ENCODE results near the gene BICDL1.

BICDL1 gene

GRCh38 chr12:120101182-120101581 lies 112.1 kb downstream of the BICDL1 start:
- no peak for DNase-seq (ENCODE audit: low read depth in 2 of 2)

GRCh38 chr12:120101617-120102016 lies 112.6 kb downstream of the BICDL1 start:
- no peak for DNase-seq (ENCODE audit: low read depth in 2 of 2)

DNA sequence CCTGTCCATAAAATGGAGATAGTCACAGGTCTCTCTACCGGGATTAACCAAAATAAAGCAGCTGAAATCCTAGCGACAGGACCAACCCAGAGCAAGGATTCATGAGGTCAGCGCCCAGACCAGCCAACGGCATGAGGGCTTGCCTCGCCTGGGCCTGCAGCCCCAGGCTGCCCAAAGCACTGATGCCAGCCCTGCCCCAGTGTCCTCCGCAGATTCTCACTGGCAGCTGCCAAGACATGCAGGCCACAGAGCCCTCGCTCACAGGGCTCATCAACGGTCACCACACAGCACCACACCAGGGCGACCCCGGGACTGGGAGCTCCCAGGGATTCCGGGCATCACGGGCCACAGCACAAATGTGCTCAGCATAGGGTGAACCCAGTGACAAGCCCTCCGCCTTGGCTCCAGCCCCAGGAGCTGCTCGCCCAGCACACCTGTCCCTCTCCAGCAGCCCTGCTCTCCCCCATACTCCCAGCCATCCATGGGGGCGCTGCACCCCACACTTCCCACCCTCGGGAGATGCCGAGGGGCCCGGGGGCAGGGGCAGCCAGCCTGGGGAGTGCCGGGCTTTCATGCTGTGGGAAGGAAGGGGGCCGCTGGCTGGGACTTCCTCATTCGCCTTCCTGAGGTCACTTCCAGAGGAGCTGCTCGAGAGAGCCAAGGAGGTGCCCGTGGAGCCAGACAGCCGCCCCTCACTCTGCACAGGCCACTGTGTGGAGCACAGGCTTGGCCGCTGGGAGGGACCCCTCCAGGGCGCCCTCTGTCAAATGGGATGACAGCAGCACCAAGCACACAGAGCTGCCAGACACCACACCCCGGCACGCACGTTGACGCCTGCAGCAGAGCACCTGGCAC lies 113.4 kb downstream of the BICDL1 start:
- DNase-seq (ENCODE audit: low read depth in 2 of 2), result no peak

- no peak for DNase-seq (ENCODE audit: low read depth in 2 of 2)
Observed at GRCh38 chr12:120103044-120103338, 114.0 kb downstream of the BICDL1 start.

GRCh38 chr12:120103371-120103770 lies 114.3 kb downstream of the BICDL1 start:
- DNase-seq (ENCODE audit: low read depth in 2 of 2), result no peak

- no peak for DNase-seq (ENCODE audit: low read depth in 2 of 2)
Observed at GRCh38 chr12:120106151-120106550, 117.1 kb downstream of the BICDL1 start.

DNA sequence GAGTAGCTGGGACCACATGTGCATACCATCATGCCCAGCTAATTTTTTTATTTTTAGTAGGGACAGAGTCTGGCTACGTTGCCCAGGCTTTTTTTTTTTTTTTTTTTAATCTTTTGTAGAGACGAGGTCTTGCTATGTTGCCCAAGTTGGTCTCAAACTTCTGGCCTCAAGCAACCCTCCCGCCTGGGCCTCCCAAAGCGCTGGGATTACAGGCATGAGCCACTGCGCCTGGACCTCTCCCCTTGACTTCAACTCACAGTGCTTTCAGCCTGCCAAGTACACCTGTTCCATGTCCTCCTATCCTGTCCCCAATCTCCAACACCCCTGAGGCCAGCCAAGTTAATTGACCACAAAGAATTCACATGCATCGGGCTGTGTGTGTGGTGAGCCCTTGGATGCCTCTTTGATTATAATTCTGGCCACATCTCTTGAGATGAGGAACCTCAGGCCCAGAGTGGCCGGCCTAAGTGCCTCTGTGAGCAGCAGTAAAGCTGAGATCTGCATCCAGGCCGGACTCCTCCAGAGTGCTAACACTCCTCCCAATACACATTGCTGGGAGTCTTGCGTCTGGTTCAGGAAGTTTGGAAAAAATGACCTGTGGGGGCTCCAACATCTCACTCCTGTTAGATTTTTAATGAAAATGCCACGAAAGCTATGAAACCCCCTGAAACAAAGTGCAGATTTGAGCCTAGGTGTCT lies 120.7 kb downstream of the BICDL1 start:
- DNase-seq (ENCODE audit: low read depth in 2 of 2), result no peak

- DNase-seq (ENCODE audit: low read depth in 2 of 2), result no peak
Observed at GRCh38 chr12:120110550-120111501, 121.8 kb downstream of the BICDL1 start.

DNA sequence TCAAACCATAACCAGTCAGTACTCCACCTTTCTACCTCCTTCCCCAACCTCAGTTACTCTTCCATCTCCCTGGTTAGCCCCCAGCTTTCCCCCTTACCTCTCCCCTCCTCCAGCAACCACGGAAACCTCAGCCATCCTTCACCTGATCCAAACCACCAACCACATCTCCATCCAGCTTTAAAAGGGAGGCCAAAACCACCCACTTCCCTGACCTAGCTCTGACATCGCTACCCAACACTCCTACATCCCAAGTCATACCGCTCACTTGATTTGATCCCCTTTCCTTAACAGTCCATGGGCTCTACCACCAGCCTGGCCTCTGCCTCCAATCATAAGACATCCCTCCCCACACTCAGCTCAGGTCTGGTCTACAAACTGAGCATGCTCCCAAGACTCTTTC lies 126.0 kb downstream of the BICDL1 start:
- no peak for DNase-seq (ENCODE audit: low read depth in 2 of 2)

GRCh38 chr12:120115692-120116440 lies 126.8 kb downstream of the BICDL1 start:
- no peak for DNase-seq (ENCODE audit: low read depth in 2 of 2)

DNA sequence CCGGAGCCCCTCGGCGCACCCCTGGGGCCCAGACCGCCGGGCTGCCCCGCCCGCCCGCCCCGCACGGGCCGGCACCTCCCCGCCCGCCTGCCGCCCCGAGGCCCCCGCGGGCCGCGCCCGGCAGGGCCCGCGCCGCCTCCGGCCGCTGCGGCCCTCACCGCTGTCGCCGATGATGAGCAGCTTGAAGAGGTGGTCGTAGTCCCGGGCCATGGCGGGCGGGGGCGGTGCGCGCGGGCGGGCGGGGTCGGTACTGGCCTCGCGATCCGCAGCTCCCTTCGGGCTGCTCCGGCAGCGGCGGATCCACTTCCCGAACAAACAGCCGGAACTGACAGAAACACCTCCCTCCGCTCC lies 127.4 kb downstream of the BICDL1 start, which contains the start of gene RAB35:
Gene RAB35, minus strand, starts transcription at position 313 of the 351 bp plus-strand sequence. Its CDS starts 103 bp downstream, at position 210.
- DNase-seq (ENCODE audit: low read depth in 2 of 2), result no peak

GRCh38 chr12:120116792-120117651 lies 128.0 kb downstream of the BICDL1 start:
- DNase-seq (ENCODE audit: low read depth in 2 of 2), result peak; percentile 93 to 94

GRCh38 chr12:120117961-120118320 lies 128.9 kb downstream of the BICDL1 start:
- DNase-seq (ENCODE audit: low read depth in 2 of 2), result no peak

DNA sequence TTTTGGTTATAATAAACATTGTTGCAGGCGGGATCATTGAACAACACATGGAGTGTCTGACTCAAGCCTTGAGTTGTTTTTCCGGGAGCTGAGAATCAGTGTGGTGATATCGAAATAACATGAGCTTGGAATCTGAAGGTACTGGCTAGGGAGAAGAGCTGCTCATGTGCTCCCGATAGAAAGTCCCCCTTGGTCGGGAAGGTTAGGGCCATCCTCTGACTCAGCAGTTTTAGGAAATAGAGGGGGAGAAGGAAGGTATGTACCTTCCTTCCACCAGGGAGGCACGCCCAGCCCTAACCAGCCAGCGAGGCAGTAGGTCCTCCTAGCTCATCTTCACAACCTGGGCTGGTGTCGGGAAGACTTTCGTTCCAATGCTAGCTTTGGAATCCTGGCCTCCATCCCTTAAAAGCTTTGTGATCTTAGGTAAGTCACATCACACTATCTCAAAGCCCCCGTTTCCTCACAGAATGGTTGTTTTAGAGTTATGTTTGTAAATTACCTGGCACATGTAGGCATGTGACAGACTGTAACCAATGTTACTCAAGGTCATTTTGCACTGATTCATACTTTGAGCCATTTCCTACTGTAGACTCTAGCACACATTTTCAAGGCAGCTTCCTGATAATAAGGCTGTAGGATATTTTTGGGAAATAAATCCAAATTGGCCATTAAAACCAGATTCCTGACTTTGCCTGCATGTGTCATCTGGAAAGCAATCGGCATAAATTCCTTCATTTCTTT lies 129.5 kb downstream of the BICDL1 start:
- no peak for DNase-seq (ENCODE audit: low read depth in 2 of 2)

DNA sequence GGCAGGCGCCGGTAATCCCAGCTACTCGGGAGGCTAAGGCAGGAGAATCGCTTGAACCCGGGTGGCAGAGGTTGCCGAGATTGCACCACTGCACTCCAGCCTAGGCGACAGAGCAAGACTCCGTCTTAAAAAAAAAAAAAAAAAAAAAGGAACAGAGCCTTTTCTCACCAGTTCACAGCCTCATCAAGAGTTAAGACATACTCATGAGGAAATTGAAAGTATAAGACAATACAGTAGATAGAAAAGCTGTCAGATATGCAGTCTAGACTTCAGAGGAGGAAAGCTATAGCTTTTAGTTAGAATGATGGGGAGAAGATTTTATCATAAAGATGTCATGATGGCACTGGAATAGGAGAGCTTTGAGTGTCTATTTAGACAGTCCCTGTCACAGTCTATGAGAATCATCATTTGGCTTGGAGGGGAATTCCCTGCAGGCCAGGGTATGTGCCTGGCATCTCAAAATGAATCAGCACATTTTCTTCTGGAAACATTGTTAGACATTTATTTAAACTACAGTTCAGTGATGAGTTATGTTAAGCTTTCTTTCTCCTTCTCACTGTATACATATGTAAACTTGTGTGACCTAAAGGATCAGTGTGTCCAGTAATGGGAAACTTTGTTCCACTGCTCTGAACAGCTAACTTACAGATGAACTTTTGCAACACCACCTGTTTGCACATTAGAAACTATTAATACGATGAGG lies 130.4 kb downstream of the BICDL1 start:
- DNase-seq (ENCODE audit: low read depth in 2 of 2), result no peak

- no peak for DNase-seq (ENCODE audit: low read depth in 2 of 2)
Observed at GRCh38 chr12:120121343-120121742, 132.3 kb downstream of the BICDL1 start.

DNA sequence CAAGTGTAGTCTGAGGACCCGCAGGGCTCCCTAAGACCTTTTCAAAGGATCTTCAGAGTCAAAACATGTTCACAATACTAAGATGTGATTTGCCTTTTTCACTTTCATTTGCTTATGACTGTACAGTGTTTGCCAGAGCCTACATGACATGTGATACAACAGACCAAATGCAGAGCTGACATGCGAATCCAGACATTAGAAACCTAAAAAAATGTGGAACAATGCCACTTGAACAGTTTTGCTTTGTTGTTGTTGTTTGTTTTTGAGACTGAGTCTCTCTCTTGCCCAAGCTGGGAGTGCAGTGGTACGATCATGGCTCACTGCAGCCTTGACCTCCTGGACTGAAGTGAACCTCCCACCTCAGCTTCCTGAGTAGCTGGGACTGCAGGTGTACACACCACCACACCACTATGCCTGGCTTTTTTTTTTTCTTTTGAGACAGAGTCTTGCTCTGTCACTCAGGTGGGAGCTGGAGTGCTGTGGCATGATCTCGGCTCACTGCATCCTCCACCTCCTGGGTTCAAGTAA lies 132.8 kb downstream of the BICDL1 start:
- DNase-seq (ENCODE audit: low read depth in 2 of 2), result no peak

DNA sequence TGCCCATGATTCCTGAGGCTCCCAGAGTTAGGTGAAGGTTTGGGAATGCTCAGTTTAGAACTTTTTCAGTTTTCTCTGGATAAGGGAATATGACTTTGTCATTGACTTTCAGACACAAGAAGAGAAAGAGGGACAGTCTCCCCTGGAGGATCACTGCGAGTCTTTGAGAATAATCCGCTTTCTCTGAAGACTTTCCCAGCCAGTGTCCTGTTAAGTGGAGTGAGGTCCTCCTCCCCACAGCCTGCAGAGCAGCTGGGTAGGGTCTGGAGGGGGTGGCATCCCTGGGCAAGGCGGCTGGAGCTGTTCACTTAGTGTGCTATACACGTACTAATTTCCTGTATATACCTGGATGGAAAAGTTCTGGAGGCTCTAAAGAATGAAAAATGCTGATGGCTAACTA lies 136.0 kb downstream of the BICDL1 start:
- DNase-seq (ENCODE audit: low read depth in 2 of 2), result no peak
